HG03442 (cell line): Measurements from ENCODE around the gene OR51E2.
"Not testable (repeated sequence)": the region's sequence is repeated elsewhere in the genome, so short reads cannot be mapped to it uniquely, and the experiment has no call there.

ENCODE experiments used
- ATAC-seq: cut with Tn5 transposase; IDR thresholded peaks from one replicate; pipeline ENCODE4 v1.9.1; 2021; ENCODE audit warnings: mild to moderate bottlenecking, moderate library complexity; ENCODE audit not compliant: unreplicated experiment

Gene OR51E2, protein sequence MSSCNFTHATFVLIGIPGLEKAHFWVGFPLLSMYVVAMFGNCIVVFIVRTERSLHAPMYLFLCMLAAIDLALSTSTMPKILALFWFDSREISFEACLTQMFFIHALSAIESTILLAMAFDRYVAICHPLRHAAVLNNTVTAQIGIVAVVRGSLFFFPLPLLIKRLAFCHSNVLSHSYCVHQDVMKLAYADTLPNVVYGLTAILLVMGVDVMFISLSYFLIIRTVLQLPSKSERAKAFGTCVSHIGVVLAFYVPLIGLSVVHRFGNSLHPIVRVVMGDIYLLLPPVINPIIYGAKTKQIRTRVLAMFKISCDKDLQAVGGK

DNA sequence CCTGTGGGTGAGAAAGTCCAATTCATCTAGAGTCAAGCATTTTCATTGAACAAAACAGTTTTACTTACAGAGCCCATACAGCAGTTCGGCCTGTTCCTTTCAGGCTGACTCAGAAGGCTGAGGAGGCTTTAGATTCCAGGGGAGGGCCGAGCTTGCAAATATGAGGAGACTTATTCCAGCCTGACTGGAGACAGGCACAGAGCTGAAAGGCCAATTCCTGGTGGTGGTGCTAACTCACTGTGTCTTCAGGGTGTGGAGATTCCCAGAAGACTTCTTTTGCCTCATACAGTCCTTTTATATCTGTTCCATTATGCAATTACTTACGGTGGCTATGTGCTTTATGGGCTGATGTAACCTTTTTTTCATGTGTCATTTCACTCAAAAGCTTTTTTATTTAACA is at the start of gene OR51E2:
OR51E2 (minus strand) TSS at position 269 of the 400 bp plus-strand sequence. CDS start 15,142 bp downstream, outside the sequence.
- no peak for ATAC-seq

DNA sequence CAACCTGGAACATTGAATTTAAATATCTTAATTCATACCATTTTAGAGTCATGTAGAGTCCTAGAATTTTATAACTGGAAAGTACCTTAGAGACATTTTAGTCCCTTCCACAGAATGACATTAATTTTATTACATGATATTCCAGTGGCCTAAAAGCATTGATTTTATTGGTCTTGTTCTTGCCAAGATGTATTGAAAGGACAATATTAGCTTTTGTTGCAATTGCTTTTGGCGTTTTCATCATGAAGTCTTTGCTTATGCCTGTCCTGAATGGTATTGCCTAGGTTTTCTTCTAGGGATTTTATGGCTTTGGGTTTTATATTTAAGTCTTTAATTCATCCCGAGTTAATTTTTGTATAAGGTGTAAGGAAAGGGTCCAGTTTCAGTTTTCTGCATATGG is 43.1 kb upstream of the OR51E2 start:
- ATAC-seq, result no peak

DNA sequence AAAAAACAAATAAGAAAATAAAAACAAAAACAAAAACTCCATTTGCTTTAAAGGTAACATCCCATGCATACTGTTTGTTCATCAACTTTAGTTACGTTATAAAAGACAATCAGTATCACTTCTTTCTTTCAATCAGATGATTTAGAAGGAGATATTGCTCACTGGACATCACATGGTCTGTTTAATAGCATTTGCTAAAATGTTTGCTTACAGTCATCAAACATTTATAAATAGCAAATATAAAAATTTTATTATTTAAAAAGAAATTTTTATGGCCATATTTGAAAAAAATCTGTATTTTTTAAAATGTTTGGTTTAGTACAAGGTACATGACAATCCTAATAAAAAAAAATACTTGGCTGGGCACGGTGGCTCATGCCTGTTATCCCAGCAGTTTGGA is 29.5 kb upstream of the OR51E2 start:
- no peak for ATAC-seq

DNA sequence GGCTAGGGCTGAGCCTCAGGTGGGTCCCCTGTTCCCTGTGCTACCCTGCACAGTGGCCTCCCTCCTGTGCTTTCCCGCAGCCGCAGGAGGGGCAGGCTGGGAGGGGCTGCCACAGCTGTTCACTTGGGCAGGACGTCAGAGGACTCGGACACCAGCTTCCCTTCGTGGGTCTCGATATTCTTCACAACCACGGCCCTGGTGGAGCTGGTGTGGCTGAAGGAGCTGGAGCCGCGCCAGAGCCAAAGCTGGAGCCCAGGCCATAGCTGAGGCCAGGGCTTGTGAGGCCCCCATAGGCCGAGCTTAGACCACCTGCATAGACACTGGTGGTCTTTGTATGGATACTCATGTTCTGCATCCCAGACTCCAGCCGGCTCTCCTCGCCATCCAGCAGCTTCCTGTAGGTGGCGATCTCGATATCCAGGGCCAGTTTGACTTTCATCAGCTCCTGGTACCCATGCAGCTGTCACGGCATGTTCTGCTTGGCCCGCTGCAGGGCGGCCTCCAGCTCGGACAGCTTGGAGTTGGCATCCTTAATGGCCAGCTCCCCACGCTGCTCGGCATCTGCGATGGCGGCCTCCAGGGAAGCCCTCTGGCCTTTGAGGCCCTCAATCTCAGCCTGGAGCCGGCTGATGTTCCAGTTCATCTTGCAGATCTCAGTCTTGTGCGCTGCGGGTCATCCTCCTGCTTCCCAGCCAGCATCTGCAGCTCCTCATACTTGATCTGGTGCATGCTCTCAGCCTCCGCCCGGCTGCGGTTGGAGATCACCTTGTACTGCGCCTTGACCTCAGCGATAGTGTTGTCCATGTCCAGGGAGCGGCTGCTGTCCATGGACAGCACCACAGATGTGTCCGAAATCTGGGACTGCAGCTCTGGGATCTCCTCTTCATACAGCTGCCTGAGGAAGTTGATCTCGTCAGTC is 25.2 kb upstream of the OR51E2 start:
- ATAC-seq, result not testable (repeated sequence)

GRCh38 chr11:4714300-4714699 is 16.6 kb upstream of the OR51E2 start:
- ATAC-seq, result no peak

DNA sequence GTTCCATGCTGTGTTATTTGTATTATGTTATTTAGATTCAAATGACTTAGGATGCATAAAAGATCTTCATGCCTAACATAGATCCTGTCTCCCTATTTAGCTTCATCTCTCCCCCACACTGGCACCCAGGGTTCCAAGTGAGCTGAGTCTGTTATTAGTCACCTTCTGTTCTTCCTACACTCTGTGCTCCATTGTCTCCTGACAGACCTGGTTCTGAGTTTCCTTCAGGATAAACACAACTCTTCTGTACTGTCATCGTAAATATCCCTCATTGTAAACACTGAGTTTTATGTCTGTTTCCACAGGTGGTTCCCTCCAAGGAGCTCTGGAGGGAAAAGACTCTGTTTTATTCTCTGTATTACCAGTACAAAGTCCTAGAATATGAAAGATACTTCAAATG is 15.6 kb upstream of the OR51E2 start:
- no peak for ATAC-seq

- no peak for ATAC-seq
Measured at GRCh38 chr11:4704790-4705334, 7.2 kb upstream of the OR51E2 start.

- ATAC-seq, result peak; percentile 32
Measured at GRCh38 chr11:4704054-4704789, 6.6 kb upstream of the OR51E2 start, which contains the start of gene MMP26. TSS of gene MMP26 (plus strand) at chr11:4704784.

- no peak for ATAC-seq
Measured at GRCh38 chr11:4700436-4700820, 2.8 kb upstream of the OR51E2 start.

- peak; percentile 97 for ATAC-seq
Measured at GRCh38 chr11:4699697-4700435, 2.2 kb upstream of the OR51E2 start.

- no peak for ATAC-seq
Measured at GRCh38 chr11:4695442-4695841, 2.2 kb downstream of the OR51E2 start.

DNA sequence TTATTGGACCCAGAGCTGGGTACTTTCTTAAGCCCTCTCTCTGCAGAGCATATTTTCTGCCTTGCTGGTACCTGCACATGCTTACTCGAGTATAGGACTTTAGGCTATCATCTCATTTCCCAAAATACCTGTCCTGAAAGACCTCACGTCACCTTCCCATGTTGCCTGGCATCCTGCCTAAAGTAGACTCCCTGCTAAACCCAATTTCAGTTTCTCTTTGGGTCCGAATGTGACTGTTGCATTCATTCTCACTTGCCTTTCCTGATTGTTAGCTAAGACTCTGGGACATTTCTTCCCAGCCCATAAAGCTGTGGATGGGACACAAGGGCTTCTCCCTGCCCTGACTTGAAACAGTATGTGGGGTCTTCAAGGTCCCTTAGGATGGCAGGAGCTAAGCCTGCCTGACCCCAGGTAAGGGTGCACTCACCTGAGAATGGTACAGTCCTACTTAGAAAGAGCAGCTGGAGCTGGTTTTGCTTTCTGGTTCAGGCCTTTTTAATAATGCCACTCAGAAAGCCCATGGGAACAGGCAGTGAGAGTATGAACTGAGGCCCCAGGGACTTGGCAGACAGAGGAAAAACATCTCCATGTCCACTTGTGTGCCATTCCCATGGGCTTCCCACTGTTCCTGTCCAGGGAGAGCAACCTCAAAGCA is 12.9 kb downstream of the OR51E2 start:
- ATAC-seq, result no peak

DNA sequence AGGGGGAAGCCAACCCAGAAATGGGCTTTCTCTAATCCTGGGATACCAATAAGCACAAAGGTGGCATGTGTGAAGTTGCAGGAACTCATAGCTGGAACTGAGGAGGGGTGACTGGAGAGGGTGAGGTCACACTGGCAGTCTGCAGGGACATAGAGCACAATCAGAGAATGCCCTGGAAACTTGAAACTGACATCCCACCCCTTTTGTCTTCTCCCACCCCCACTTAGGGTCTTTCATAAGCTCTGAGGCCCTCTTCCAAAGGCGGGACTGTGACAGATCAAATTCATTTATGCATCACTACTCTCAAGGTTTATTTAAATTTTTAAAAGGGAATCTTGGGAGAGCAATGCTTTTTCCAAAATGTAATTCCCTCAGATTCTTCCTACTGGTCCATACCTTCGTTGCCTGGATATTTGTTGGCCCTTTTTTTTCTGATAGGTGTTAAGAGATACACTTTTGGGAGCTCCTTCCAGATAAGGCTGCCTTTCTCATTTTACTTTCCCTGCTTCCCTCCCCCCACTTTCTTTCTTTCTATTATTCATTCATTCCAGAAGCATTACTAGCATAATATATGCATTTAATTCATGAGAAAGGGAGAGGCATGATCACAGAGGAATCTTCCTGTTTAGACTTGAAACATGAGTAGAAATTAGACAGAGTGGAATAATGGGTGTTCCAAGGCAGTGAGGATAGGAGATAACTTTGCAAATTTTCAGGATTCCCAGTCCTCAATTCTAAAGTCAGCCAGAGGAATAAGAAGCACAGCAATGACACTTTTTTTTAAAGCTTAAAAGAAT is 14.8 kb downstream of the OR51E2 start:
- ATAC-seq, result no peak

DNA sequence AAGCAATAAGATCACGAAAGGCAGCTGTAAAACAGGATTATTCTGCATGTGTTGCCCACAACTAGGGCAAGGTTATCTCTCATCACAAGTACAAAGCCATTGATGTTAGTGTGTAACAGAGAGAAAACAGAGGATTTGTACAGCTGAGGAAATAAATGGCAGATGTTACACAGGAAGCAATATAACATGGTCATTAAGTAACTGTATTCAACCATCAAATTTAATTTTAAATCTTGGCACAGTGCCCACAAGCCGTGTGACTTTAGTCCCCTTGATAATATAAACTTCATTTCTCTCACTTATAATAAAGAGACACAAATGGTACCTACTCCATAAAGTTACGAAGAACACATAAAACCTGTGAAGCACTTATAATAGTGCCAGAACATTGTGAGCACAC is 17.3 kb downstream of the OR51E2 start:
- ATAC-seq, result no peak

- no peak for ATAC-seq
Measured at GRCh38 chr11:4677948-4678347, 19.7 kb downstream of the OR51E2 start.

DNA sequence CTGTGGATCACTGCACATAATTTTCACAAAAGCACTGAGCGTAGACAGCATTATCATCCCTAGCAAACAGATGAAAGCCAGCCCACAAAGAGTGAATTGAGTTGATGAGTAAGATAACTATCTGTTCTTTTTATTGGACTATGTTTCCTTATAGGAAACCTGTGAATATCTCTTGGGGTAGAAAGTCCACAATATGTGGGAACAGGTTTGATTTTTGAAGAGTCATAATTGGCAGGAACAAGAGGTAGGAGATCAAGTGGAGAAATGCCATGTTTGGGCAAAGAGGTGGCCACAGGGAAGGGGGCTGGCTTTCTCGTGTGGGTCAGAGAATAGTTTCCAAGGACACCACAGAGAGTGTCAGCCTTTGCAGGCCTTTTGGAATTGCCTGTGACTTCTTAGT is 23.9 kb downstream of the OR51E2 start:
- no peak for ATAC-seq

DNA sequence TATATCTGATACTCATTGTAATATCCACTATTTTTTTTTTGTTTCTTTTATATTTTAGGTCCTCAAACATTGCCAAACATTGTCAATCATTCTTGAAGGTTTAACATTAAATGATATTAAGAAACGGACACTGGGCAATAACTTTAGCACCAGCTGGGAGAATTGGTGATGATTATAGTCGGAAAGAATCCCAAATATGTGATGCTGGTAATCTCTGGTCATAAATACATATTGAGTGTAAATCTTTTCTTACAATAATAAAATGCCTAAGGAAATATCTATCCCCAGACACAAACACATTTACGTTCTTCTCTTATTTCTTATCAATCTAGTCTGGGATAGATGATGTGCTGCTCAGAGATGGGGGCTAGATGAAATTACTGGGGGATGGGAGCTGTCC is 25.2 kb downstream of the OR51E2 start:
- ATAC-seq, result no peak

DNA sequence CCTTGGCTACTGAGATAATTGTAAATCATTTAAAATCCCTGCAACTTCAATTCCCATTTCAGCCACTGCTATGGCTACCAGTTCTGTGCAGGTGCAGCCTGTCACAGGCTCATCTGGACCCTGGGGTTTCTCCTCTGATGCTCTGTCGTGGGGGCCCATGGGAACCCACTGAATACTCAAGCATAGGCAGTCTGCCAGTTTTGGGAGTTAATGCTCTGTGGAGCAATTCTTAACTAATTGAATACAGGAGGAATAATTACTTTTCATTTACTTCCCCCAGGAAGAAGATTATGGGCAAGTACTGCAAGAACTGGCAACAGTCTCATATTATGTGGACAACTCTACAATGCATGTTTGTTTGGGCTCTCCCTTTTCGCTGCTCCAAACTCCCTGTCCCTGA is 25.9 kb downstream of the OR51E2 start:
- no peak for ATAC-seq

- no peak for ATAC-seq
Measured at GRCh38 chr11:4665424-4665823, 32.2 kb downstream of the OR51E2 start.
